GM18873 (cell line): ENCODE measurements around the gene STT3A.

Experiments used
- ATAC-seq: cut with Tn5 transposase; IDR thresholded peaks from one replicate; pipeline ENCODE4 v1.9.1; 2021; ENCODE audit warnings: mild to moderate bottlenecking, moderate library complexity, moderate number of reproducible peaks; ENCODE audit not compliant: unreplicated experiment, low FRiP score

The STT3A gene

DNA sequence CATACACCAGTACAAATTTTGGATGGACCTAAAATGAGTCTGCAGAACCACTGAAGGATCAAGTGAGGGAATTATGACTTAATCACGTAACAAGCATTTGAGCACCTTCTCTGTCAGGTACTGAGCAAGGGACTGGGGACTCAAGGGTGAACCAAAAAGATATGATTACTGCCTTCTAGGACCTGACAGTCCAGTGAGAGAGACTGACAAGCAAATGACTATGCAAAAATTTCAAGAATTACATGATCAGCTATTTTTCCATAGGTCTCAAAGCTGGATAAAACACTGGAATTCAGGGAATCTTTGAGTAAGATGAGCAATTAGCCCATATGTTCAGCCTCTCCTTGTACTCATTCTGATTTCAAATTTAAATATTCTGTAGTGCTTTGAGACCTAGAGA is 5.2 kb upstream of the STT3A start:
- ATAC-seq = no peak

- ATAC-seq = no peak
Measured at GRCh38 chr11:125588505-125588904, 4.1 kb upstream of the STT3A start.

DNA sequence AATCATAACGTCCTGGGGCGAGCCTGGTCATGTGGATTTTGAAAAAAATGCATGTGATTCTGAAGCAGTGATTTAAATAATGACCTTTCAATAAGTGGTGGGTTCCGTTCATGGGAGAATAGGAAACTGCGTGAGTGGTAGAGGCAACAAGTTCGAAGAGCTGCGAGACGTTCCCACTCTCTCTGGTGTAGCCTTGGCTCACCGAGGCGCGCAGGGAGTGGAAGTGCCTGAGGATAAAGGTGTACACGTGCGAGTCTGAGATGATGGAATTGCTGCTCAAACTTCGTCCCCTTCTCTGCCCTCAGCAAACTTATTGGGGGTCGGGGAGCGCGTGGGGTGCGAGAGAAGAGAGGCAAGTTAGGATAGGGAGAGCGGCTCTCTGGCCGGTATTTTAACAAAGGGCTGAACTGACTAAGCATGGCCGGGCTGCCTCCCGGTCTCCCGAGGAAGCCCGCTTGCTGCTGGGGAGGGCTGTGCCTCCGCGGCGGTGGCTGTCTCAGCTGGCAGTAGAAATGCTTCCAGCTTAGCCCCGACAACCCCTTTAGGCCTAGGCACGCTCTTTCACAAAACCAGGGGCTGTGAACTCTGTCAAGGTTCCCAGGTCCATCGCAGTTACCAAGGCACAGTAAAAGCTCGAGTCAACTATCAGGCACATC is 875 bp upstream of the STT3A start:
- ATAC-seq = peak; percentile 6

- ATAC-seq = no peak
Measured at GRCh38 chr11:125593114-125593820, 615 bp downstream of the STT3A start.

- ATAC-seq = no peak
Measured at GRCh38 chr11:125594958-125595357, 2.3 kb downstream of the STT3A start.

DNA sequence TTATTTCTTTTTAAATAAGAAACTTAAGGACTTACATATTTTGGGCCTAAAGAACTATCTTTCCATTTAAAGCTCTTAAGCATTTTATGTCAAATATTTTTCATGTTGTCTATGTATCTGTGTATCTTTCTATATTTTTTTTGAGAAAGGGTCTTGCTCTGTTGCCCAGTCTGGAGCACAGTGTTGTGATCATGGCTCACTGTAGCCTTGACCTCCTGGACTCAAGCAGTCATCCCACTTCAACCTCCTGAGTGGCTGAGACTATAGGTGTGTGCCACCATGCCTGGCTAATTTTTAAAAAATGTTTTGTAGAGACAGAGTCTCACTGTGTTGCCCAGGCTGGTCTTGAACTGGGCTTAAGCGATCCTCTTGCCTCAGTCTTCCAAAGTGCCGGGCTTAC is 8.0 kb downstream of the STT3A start:
- no peak for ATAC-seq

- no peak for ATAC-seq
Measured at GRCh38 chr11:125603207-125603606, 10.6 kb downstream of the STT3A start.

- no peak for ATAC-seq
Measured at GRCh38 chr11:125605417-125605816, 12.8 kb downstream of the STT3A start.

GRCh38 chr11:125609545-125609944 is 16.9 kb downstream of the STT3A start:
- no peak for ATAC-seq

DNA sequence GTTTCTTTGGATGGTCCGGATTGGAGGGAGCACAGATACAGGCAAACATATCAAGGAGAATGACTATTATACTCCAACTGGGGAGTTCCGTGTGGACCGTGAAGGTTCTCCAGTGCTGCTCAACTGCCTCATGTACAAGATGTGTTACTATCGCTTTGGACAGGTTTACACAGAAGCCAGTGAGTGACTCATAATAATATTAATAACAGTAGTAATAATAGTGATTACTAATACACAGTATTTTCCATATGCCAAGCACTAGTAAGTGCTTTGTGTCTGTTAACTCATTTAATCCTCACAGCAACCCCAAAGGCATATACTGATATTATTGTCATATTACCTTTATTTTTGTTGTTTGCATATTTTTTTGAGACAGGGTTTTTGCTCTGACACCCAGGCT is 25.7 kb downstream of the STT3A start:
- ATAC-seq = no peak

DNA sequence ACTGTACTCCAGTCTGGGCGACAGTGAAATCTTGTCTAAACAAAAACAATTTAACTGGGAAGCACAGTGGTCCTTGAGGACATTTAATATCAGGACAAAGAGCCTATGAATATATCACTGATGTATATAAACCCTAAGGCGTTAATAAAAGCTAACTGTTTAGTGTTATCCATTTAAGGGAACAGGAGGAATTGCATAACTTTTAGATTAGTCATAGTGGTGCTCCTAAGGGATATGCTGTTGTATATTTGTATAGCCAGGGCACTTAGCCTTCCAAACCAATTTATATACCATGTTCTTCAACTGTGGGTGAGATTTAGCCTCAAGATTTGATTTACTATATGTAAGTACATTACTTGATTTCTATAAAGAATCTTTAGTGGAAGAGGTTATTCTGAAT is 29.3 kb downstream of the STT3A start:
- ATAC-seq = no peak

- no peak for ATAC-seq
Measured at GRCh38 chr11:125623064-125623463, 30.4 kb downstream of the STT3A start.

DNA sequence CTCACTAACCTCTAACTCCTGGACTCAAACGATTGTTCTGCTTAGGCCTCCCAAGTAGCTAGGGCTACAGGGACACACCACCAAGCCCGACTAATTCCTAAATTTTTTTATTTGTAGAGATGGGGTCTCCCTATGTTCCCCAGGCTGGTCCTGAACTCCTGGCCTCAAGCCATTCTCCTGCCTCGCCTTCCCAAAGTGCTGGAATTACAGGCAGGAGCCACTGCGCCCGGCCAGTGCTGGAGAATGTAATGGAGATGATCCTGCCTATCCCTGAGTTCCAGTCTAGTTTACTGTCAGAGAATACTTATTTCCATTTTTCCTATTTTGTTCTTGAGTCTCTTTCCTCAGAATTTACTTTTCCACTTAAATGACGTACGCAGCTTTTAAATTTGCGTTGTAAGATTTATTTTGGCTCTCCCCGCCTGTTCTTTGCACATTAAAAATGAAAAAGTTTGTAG is 32.1 kb downstream of the STT3A start, which contains the start of gene CHEK1:
Gene CHEK1 (plus strand): TSS at position 408 of the 458 bp plus-strand sequence. CDS start 1,606 bp downstream, outside the sequence.
- ATAC-seq = no peak

DNA sequence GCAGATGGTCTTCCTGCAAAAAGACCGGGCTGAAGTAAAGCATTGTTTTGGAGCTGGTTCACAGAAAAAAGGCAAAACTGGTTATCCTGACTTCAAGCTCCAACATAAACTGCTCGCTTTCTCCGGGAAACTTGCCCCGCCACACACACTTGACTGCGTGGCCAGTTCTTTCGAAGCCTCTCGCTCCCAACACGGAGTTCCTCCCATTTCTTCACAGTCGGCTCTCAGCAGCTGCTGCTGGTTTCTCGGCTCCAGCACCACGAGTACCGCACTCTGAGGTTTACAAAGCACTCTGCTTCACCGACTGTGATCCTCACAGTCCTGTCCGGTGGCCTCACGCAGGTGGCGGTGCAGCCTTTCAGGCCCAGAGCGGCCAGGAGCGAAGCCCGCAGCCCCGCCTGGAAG is 32.6 kb downstream of the STT3A start:
- no peak for ATAC-seq

- peak; percentile 73 for ATAC-seq
Measured at GRCh38 chr11:125625630-125626287, 33.1 kb downstream of the STT3A start.

DNA sequence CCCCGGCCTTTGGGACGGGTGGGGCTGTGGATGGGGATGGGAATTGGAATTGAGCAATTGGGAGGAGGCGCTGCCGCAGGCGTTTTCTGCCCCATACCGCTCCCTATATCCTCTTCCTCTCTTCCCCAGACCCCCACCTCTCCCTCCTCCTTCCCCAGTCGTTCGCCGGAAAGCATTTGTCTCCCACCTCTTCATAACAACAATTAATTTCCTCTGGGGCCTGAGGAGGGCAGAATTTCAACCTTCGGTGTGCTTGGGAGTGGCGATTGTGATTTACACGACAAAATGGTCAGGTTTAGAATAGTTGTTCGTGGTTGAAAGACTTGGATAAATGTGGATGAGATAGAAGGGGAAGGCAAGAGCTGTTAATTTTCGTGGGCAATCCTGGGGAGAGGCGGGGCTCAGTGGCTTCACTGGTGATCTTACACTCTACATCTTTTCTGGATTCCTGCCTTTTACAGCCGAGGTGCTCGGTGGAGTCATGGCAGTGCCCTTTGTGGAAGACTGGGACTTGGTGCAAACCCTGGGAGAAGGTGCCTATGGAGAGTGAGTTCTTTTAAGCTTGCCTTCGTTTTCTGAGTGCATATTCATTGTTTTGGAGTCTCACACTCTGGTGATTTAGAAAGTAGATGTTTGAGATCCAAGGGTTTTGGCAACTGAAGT is 33.8 kb downstream of the STT3A start:
- ATAC-seq = no peak

DNA sequence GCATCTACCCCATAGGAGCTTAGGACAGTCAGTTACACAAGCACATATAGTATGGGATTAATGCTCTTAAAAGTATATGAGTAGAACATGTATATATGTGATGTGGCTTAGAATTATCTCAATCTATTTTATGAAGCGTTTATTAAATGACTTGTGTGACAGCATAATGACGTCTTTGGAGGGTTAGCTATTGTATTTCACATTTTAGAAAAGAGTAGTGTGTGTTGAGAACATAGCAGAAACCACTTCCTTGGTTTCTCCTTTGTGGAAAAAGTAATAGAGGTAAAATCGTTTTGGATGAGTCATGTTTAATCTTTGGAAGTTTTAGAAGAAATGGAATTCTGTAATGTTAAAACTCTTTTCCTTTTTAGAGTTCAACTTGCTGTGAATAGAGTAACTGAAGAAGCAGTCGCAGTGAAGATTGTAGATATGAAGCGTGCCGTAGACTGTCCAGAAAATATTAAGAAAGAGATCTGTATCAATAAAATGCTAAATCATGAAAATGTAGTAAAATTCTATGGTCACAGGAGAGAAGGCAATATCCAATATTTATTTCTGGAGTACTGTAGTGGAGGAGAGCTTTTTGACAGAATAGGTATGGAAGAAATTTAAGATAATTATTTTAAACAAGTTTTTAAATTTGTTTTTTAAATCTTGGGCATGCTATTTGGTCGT is 34.7 kb downstream of the STT3A start:
- ATAC-seq = no peak

DNA sequence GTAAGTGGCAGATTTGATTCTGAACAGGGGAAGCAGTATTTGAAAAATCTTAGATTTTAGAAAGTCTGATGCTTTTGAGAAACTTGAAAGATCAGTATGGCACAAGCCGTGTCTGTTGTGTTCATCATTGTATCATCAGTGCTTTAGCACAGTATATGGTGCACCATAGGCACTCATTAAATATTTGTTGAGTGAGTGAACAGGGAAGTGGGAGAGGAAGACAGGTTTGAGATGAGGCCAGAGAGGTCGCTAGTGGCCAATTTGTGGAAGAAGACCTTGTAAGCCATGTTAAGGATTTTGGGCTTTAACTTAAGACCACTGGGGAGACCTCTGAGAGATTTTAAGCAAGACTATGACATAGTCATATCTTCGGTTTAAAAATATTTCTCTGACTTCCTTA is 45.2 kb downstream of the STT3A start:
- no peak for ATAC-seq

- no peak for ATAC-seq
Measured at GRCh38 chr11:125638315-125638714, 45.7 kb downstream of the STT3A start.

GRCh38 chr11:125645871-125646270 is 53.2 kb downstream of the STT3A start:
- no peak for ATAC-seq
